Nephron progenitor cell (in vitro differentiated cells): ENCODE data around the gene CAMK1D.

ENCODE experiments used
- DNase-seq: peaks from one replicate; pipeline ENCODE4 v3.0.0; 2021
- H3K27ac Mint-ChIP-seq: 2 replicates; pipeline ENCODE4 v1.8.0; 2021; ENCODE audit warnings: mild to moderate bottlenecking, moderate library complexity, mixed read lengths
- H3K27me3 Mint-ChIP-seq: 2 replicates; pipeline ENCODE4 v1.8.0; 2021; ENCODE audit warnings: mild to moderate bottlenecking, low read depth, mixed read lengths; ENCODE audit not compliant: poor library complexity
- H3K36me3 Mint-ChIP-seq: 2 replicates; pipeline ENCODE4 v1.8.0; 2021; ENCODE audit warnings: low read depth, mixed read lengths
- H3K4me1 Mint-ChIP-seq: 2 replicates; pipeline ENCODE4 v1.8.0; 2021; ENCODE audit warnings: mixed read lengths
- H3K4me3 Mint-ChIP-seq: 2 replicates; pipeline ENCODE4 v1.8.0; 2021; ENCODE audit warnings: mild to moderate bottlenecking, moderate library complexity, mixed read lengths
- H3K9me3 Mint-ChIP-seq: 2 replicates; pipeline ENCODE4 v1.8.0; 2021; ENCODE audit warnings: mild to moderate bottlenecking, moderate library complexity, mixed read lengths
- TF ChIP-seq, protein P1 (sequence below): fragments of 200-600 bp; sonication (generic); IDR thresholded peaks from 2 replicates; pipeline ENCODE4 v1.5.0; 2021; ENCODE audit warnings: antibody characterized with exemption

CAMK1D gene

DNA sequence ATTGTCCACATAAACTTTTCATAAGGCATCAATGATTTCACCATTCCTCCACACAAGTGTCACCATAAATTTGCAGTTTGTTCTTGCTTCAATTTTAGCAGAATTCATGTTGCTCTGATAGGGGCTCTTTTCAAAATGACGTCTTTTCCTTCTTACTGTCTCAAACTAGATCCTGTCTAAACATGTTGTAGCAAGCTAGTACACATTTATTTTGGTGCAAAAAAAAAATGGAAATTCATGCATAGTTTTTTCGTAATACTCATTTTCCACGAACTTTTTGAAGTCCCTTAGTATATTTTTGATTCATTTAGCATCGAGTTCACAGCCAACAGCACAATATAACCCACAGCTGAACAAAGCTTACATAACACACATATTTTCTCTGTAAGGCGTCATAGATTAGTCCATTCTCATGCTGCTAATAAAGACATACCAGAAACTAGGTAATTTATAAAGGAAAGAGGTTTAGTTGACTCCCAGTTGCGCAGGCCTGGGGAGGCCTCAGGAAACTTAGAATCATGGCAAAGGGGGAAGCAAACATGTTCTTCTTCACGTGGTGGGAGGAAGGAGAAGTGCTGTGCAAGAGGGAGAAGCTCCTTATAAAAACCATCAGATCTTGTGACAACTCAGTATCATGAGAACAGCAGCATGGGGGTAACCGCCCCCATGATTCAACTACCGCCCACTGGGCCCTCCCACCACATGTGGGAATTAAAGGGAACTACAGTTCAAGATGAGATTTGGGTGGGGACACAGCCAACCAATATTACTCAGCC, 350.6 kb downstream of the CAMK1D start:
- no peak for DNase-seq
- Mint-ChIP-seq H3K27me3 (no peaks in the 10 kb centered on the region), H3K27ac (no peak overlapping the region), H3K4me3 (no peak overlapping the region), H3K4me1 (no peaks in the 10 kb centered on the region), H3K36me3 (no peaks in the 10 kb centered on the region), H3K9me3 (no peaks in the 10 kb centered on the region)
- TF ChIP-seq, protein P1, sequence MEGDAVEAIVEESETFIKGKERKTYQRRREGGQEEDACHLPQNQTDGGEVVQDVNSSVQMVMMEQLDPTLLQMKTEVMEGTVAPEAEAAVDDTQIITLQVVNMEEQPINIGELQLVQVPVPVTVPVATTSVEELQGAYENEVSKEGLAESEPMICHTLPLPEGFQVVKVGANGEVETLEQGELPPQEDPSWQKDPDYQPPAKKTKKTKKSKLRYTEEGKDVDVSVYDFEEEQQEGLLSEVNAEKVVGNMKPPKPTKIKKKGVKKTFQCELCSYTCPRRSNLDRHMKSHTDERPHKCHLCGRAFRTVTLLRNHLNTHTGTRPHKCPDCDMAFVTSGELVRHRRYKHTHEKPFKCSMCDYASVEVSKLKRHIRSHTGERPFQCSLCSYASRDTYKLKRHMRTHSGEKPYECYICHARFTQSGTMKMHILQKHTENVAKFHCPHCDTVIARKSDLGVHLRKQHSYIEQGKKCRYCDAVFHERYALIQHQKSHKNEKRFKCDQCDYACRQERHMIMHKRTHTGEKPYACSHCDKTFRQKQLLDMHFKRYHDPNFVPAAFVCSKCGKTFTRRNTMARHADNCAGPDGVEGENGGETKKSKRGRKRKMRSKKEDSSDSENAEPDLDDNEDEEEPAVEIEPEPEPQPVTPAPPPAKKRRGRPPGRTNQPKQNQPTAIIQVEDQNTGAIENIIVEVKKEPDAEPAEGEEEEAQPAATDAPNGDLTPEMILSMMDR: no peak

DNA sequence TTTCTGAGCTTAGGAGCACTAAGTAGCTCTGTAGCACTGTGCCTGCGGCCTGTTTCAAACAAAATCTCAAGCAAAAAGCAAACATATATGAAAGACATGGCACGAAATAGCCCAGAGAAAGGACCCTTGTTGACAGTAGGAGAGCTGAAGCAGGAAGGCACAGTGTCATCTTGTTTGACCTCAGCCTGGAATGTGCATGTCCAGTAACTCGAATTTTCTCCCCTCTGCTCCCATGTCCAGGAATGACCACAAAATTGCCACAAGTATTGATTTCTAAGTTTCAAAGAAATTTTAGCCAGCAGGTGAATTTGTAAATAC, 351.2 kb downstream of the CAMK1D start:
- Mint-ChIP-seq H3K36me3 (no peaks in the 10 kb centered on the region), H3K4me3 (no peak overlapping the region), H3K27ac (no peak overlapping the region), H3K27me3 (peaks cover 2% of the 10 kb centered on the region), H3K9me3 (no peaks in the 10 kb centered on the region), H3K4me1 (no peaks in the 10 kb centered on the region)
- TF ChIP-seq, protein P1: no peak
- no peak for DNase-seq

DNA sequence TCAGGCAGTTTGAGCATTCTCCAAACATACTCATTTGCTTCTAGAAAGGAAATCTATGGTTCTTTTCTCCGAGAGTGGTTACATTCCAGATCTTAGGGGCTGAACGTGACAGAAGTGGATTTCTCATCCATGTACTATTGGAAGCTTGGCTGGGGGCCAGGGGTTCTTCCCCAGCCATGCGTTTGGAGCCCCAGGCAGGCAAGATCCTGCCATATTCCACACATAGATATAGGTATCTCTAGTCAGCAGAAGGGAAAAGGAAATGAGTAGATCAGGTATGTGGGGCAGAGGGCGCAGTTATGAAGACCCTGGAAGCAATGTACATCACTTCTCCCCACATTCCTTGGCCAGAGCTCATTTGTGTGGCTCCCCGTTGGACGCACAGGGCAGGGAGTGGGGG, 352.3 kb downstream of the CAMK1D start:
- peaks cover 2% of the 10 kb centered on the region for H3K27me3 Mint-ChIP-seq
- H3K4me3 Mint-ChIP-seq: no peak overlapping the region
- H3K9me3 Mint-ChIP-seq: no peaks in the 10 kb centered on the region
- H3K27ac Mint-ChIP-seq: no peak overlapping the region
- no peaks in the 10 kb centered on the region for H3K36me3 Mint-ChIP-seq
- DNase-seq: no peak
- TF ChIP-seq, protein P1: no peak
- peaks cover 1% of the 10 kb centered on the region for H3K4me1 Mint-ChIP-seq

DNA sequence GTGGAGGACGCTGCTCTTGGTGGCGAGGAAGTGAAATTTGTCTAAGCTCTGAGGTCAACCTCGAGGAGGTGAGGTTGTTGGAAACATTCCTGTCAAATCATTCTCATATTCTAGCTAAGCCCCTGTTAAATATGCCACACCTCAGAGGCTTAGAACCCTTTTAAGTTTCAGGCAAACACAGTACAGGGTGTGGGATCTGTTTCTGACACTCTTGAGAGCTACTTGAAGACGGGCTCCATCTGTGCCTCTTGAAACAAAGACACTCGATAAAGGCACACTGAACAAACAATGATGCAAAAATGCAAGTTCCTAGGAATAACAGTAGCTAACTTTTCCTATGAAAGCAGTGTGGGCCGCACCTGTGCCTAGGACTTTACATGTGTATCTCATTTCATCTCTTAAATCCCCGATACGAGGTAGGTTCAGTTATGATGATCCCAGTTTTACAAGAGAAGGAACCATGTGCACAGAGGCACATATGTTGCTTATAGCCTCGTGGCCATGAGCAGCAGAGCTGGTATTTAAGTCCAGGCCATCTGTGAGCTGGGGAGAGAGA, 352.9 kb downstream of the CAMK1D start:
- Mint-ChIP-seq H3K27ac (no peak overlapping the region), H3K27me3 (peaks cover 2% of the 10 kb centered on the region), H3K4me3 (no peak overlapping the region), H3K36me3 (no peaks in the 10 kb centered on the region), H3K9me3 (no peaks in the 10 kb centered on the region), H3K4me1 (peaks cover 7% of the 10 kb centered on the region)
- TF ChIP-seq, protein P1: no peak
- no peak for DNase-seq

DNA sequence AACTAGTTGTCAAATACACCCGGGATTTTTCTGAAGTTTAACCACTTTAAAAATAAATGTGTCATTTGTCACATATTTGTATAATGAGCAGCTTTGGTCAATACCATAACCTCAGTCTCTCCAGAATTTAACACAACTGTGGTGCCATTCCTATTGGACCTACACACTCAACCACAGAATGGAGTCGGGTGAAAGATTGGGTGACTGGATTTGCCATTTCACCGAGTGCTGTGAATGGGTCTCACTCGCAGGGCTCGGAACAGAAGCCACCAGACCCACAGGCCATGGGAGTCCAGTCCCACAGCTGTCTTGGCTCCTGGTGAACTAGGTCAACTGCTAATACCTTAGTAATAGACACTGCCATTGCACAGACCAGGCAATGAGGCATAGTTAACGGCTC, 353.8 kb downstream of the CAMK1D start:
- Mint-ChIP-seq H3K27me3 (peaks cover 2% of the 10 kb centered on the region), H3K27ac (no peak overlapping the region), H3K4me3 (no peak overlapping the region), H3K9me3 (no peaks in the 10 kb centered on the region), H3K36me3 (no peaks in the 10 kb centered on the region), H3K4me1 (peaks cover 15% of the 10 kb centered on the region)
- DNase-seq: no peak
- TF ChIP-seq, protein P1: no peak

DNA sequence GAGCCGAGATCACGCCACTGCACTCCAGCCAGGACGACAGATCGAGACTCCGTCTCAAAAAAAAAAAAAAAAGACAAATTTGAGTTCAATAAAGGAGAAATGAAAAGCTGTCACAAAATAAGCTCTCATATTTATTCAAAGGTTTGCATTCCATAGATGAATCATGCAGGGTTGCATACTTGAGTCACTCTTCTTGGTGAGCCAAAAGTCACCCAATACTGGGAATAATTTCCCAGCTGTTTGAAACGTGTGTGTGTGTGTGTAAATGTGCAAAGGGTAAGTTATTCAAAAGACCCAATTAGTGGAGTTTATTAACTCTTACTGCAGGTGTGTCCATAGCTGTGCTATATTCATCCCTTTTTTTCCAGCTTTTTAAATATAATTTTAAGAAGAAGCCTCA, 354.5 kb downstream of the CAMK1D start:
- H3K9me3 Mint-ChIP-seq: no peaks in the 10 kb centered on the region
- peaks cover 21% of the 10 kb centered on the region for H3K4me1 Mint-ChIP-seq
- H3K27ac Mint-ChIP-seq: no peak overlapping the region
- H3K4me3 Mint-ChIP-seq: no peak overlapping the region
- H3K27me3 Mint-ChIP-seq: peaks cover 2% of the 10 kb centered on the region
- H3K36me3 Mint-ChIP-seq: no peaks in the 10 kb centered on the region
- TF ChIP-seq, protein P1: no peak
- DNase-seq: no peak
